AG08396 (cell line): ENCODE measurements around the gene KRTAP10-8.
"Not testable (repeated sequence)": the region's sequence is repeated elsewhere in the genome, so short reads cannot be mapped to it uniquely, and the experiment has no call there.

Experiments
- DNase-seq: peaks from one replicate; pipeline ENCODE4 v3.0.0; 2012; ENCODE audit warnings: low spot score, mixed read lengths

The KRTAP10-8 gene

GRCh38 chr21:44646366-44647221, 34.7 kb downstream of the KRTAP10-8 start, which contains the start of gene KRTAP10-11:
TSS of gene KRTAP10-11 (plus strand) at chr21:44646414. CDS start at chr21:44646459, 45 bp downstream.
- not testable (repeated sequence) for DNase-seq

- DNase-seq: no peak
These were observed 35.3 kb downstream of the KRTAP10-8 start for GRCh38 chr21:44647222-44647552.

GRCh38 chr21:44648557-44649311, 36.9 kb downstream of the KRTAP10-8 start:
- DNase-seq: no peak

GRCh38 chr21:44649521-44650100, 37.7 kb downstream of the KRTAP10-8 start:
- no peak for DNase-seq

GRCh38 chr21:44650265-44650972, 38.5 kb downstream of the KRTAP10-8 start:
- no peak for DNase-seq

GRCh38 chr21:44650973-44651675, 39.2 kb downstream of the KRTAP10-8 start:
- DNase-seq: no peak

- DNase-seq: no peak
These were observed 41.2 kb downstream of the KRTAP10-8 start for GRCh38 chr21:44653123-44653522.

GRCh38 chr21:44653656-44654575, 42.0 kb downstream of the KRTAP10-8 start:
- no peak for DNase-seq

- DNase-seq: no peak
These were observed 42.8 kb downstream of the KRTAP10-8 start, which contains the start of gene KRTAP12-4 for GRCh38 chr21:44654576-44655175. TSS of gene KRTAP12-4 (minus strand) at chr21:44654659. CDS start at chr21:44654614, 45 bp downstream.

- no peak for DNase-seq
These were observed 45.0 kb downstream of the KRTAP10-8 start for GRCh38 chr21:44656868-44657267.

GRCh38 chr21:44657635-44658540, 46.0 kb downstream of the KRTAP10-8 start, which contains the start of gene KRTAP12-3:
TSS of gene KRTAP12-3 (plus strand) at chr21:44657932. CDS start at chr21:44657980, 48 bp downstream.
- DNase-seq: no peak

GRCh38 chr21:44658541-44658910, 46.6 kb downstream of the KRTAP10-8 start:
- no peak for DNase-seq

- DNase-seq: no peak
These were observed 47.2 kb downstream of the KRTAP10-8 start for GRCh38 chr21:44658913-44659595.

- DNase-seq: not testable (repeated sequence)
These were observed 49.7 kb downstream of the KRTAP10-8 start for GRCh38 chr21:44661567-44661966.
